Activated CD4-positive, alpha-beta T cell treated with anti-CD3 and anti-CD28 coated beads, Interleukin-2, Interleukin-6, amounts not matched to agents 100 ng/mL and 50 ng/mL, durations not matched to agents 16 hours and 8 hours (primary cell): ENCODE measurements around the gene UPF1.

Experiments
- DNase-seq: peaks from one replicate; pipeline ENCODE4 v3.0.0-alpha.2; 2020

The UPF1 gene

GRCh38 chr19:18840288-18841267, 8.8 kb downstream of the UPF1 start:
- DNase-seq, result no peak

DNA sequence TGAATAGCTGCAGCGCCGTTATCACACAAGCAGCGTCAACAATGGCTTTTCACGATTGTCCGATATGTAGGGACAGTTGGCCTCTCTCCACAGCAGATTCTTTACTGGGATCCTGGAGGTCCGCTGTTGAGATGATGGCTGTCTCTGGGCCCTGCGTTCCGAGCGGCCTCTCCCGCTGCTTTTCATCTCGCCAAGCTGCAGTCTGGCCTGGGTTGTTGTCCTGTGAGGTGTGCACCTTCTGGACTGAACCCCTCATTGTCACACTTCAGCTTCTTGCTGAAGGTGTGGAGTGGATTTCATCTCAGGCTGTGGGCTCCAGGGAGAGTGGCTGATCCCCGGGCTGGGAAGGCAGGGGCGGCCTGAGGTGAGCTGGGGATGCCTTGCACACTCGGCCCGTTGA, 9.6 kb downstream of the UPF1 start:
- DNase-seq, result no peak

- no peak for DNase-seq
Observed at GRCh38 chr19:18842166-18842565, 10.4 kb downstream of the UPF1 start.

DNA sequence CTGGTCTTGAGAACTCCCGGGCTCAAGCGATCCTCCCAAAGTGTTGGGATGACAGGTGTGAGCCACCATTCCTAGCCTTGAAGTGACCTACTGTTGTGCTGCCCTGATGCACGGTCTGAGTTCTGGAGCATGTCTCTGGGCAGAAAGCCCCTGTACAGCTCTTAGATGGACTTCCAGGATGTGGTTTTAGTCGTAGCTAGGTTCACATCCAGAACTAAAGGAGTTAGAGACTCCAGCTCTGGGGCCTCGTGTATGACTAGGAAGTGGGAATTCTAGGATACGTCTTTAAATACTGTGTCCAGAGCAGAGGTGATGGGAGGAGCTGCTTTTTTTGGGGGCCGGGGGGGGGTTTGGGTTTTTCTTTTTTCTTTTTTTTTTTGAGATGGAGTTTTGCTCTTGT, 12.2 kb downstream of the UPF1 start:
- DNase-seq, result no peak

- no peak for DNase-seq
Observed at GRCh38 chr19:18844806-18845329, 13.1 kb downstream of the UPF1 start.

DNA sequence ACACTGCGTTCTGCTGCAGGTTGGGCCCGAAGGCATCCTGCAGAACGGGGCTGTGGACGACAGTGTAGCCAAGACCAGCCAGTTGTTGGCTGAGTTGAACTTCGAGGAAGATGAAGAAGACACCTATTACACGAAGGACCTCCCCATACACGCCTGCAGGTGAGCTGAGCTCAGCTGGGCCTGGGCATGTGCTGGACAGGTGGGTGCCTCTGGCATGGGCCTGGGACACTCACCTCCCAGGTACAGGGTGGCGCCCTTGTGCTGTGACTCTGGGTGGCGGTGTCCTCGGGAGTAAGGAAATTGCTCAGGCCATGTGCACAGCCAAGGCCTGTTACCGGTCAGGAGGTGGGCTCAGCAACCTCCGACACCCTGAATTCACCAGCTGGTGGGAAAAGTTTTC, 14.2 kb downstream of the UPF1 start:
- DNase-seq, result no peak

DNA sequence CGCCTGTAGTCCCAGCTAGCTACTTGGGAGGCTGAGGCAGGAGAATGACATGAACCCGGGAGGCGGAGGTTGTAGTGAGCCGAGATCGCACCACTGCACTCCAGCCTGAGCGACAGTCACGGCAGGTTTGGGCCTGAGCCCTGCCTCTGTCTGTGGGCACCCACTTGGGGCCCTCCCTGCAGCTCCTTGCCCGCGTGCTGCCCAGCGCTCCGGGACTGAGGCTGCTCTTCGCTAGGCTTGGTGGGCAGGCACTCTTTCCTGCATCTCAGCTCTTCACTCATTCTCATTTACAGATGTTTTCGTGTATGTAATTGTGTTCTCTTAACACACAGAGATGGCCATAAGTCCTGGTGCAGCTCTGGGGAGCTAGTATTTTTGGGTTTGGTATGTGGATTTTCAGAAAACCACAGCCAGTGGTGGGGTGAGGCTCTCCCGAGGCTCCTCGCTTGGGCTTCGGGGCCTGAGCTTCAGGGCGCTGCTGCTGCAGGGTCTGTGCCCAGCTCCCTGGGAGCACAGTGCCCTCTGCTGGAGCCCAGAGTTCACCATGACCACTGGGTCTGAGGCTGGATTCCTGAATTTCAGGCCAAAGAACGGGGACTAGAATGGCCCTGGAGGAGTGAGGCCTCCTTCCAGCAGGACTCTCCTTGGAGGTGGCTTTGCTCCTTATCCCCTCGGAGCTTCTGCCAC, 15.2 kb downstream of the UPF1 start:
- peak; percentile 68 for DNase-seq

DNA sequence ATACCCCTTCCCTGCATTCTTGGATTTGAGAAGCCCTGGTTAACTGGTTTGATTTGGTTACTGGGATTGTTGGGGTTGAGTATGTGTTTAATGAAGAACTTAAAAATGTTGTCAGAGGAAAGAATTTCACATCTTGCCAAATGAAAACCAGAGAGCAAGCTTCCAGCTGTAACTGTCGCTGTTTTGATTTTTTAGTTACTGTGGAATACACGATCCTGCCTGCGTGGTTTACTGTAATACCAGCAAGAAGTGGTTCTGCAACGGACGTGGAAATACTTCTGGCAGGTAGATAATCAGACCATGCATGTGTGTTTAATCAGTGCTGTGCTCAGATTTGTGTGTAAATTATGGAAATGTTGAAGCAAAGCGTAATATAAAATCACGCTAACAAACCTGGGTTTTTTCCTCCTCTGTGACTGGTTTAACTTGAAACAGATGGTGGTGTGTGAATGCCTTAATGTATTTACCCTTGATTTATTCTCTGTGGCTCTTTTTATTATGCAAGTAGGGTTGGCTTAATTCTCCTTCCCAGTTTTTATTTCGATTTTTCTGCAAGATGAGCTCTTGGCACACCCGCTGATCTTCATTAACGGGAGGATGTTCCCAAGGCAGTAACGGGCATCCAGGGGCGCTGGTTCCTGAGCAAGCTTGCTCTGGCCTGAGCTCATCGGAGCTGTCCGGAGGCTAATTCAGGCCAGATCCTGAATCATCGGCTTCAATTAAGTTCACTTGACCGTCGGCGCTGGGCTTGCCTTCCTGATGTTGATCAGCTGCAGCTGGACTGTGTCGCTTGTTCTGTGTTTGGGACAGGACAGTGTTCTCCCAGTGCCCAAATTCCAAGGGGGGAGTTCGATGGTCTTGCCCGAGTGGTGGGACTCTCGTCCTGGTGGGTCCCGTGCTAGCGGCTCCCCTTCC, 16.0 kb downstream of the UPF1 start:
- no peak for DNase-seq

DNA sequence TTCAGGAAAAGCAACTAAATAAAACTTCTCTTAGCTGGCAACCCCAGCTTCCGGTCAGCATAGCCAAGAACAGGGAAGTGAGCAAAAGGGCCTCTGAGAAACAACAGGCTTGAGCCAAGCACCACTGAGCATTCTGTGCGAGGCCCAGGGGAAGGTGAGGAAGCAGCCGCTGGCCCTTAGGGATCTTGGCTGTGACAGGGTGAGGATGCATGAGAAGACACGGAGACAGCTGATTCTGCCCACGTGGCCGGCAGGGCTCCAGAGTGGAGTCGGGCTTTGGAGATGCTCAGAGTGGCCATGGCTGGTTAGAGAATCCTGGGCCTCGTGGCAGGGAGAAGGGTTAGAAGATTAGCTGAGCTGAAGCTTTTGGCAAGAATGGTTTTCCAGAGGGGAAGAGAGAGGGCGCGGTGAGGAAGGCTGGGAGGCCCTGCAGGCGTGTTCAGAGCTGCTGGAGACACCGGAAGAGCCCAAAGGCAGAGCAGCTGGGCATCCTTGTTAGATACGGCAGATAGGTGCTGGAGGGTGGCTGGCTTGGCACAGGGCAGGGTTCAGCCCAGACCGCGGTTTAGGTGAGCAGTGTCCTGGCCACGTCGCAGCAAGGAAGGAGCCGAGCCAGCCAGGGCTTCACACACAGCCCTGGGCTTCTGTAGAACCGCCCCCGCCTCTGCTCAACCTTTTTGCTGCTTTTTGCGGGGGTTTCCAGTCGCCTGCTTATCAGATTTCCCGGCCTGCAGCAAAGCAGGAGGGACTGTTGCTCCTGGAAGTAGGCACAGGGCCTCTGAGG, 17.3 kb downstream of the UPF1 start:
- peak; percentile 18 for DNase-seq

DNA sequence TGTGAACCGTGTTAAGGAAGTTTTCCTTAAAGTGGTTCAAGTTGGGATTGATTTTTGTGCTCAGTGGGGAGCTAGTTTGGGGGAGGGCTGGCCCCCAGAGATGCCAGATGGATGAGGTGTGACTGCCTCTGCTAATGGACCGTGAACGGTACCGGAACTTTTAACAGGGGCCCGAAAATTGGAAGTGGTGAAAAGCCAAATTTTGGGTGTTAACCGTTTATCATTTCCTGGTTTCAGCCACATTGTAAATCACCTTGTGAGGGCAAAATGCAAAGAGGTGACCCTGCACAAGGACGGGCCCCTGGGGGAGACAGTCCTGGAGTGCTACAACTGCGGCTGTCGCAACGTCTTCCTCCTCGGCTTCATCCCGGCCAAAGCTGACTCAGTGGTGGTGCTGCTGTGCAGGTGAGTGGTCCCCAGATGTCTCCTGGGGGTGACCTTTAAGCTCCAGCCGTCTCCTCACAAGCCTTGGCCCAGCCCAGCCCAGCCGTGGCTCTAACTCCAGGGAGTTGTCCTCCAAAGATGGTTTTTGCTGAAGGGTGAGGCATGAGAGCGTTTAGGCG, 18.2 kb downstream of the UPF1 start:
- no peak for DNase-seq

DNA sequence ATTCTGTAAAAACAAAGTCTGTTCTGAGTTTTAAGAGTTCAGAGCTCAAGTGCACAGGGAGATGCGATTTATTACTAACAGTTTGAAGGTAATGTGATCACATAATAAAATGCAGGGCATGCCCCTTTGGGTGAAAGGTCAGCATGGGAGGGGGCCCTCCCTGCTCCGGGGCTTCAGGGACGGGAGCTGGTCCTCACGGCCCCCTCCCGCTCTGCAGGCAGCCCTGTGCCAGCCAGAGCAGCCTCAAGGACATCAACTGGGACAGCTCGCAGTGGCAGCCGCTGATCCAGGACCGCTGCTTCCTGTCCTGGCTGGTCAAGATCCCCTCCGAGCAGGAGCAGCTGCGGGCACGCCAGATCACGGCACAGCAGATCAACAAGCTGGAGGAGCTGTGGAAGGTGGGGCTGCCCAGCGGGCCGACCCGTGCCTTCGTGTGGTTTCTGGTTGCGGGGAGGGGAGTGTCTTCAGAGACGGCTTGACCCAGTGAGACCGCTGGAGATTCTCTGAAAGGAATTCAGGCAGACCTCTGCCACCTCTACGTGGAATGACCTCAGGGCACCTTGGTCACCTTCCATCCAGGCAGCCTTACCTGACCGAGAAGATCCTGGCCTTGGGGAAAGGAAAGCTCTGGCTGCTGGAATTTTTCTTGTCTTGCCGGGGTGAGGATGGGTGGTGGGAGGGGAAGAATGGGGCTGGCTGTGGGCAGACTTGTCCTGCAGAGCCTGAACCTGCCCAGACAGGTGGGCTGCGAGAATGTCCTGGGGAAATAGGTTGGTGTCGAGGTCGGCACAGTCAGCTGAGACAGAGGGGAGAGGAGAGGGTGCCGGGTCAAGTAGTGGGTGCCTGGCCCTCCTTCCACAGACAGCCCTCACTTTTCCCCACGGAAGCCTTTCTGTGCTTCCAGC, 19.0 kb downstream of the UPF1 start:
- no peak for DNase-seq

GRCh38 chr19:18851673-18852325, 20.0 kb downstream of the UPF1 start:
- no peak for DNase-seq

DNA sequence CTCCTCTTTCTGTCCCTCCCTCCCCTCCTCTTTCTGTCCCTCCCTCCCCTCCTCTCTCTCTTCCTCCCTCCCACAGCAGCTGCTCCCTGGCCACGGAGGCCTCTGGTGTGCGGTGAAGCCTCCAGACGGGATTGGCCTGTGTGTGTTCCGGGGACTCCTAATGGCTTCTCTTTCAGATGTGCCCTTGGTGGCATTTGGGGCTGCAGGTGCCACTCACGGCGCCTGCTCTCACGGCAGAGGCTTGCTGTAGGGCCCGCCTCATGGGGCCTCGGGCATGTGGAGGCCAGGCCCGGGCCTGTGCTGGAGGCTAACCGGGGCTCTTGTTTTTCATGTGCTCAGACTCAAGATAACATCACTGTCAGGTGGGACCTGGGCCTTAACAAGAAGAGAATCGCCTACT, 20.9 kb downstream of the UPF1 start:
- no peak for DNase-seq

DNA sequence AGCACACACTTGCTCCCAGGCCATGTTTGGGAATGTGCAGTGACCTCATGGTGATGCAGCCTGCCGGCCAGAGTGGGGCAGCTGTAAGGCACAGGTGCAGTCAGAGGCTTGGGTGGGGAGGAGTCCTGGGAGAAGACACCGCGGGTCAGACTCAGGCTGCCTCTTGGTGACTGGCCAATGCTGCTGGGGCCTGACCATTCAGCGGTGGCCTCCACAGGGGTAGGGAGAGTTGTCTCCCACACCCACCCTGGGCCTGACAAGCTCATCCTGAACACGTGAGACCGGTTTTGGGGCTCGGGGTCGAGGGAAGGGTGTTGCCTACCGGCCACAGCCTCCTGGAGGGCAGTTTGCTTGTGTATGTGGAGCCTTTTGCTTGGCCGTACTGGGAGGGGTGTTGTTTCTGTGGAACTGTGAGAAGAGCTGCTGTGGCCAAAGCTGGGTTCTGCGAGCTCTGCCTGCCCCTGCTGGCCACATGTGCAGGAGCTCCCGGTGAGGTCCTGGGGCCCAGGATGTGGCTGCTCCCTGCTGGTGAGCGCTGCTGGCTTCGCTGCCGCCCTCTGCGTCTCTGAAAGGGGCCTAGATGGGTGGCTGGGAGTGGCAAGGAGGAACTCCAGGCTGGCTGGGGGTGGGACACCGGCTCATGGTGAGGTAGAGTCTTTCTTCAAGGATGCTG, 22.1 kb downstream of the UPF1 start:
- no peak for DNase-seq

GRCh38 chr19:18854982-18855381, 23.2 kb downstream of the UPF1 start:
- DNase-seq, result no peak

DNA sequence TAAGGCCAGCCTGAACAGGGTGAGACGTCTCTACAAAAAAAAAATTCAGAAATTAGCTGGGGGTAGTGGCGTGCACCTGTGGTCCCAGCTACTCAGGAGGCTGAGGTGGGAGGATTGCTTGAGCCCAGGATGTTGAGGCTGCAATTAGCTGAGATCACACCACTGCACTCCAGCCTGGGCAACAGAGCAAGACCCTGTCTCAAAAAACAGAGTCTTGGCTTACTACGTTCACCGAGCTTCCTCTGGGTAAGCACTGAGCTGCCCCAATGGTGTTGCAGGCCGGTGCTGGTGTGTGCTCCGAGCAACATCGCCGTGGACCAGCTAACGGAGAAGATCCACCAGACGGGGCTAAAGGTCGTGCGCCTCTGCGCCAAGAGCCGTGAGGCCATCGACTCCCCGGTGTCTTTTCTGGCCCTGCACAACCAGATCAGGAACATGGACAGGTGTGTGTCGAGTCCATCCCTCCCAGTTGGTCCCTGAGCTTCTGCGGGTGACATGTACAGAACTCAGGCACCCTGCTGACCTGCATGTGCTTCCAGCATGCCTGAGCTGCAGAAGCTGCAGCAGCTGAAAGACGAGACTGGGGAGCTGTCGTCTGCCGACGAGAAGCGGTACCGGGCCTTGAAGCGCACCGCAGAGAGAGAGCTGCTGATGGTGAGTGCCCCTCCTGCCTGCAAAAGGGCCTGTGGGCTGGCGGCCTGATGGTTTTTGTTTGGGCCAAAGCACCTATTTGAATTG, 24.1 kb downstream of the UPF1 start:
- DNase-seq, result no peak

DNA sequence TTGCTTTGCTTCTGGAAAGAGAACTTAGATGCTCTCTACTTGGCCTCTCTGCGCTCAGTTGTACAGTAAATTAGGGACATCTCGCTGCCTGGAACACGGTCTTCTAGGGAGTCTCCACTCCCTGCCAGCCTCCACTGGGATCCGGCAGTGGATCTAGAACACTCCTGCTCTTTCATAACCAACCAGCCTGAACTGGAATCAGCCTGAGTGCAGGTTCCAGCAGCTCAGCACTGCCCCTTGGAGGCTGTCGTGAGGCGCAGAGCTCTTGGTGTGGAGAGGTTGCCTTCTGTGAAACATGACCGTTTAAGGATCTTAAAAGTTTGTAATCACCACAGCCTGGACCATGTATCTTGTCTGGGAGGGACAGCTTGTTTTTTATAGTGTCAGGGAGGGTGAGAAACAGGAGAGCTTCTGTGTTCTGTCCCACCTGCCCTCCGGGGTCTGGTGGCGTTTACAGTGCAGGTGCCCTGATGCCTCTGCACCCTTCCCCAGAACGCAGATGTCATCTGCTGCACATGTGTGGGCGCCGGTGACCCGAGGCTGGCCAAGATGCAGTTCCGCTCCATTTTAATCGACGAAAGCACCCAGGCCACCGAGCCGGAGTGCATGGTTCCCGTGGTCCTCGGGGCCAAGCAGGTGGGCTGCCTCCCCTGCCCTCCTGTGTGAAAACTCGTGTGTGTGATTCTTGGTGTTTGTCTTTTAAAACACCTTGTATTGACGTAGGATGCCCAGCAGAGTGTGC, 24.8 kb downstream of the UPF1 start:
- DNase-seq, result no peak

GRCh38 chr19:18857223-18857622, 25.5 kb downstream of the UPF1 start:
- DNase-seq, result no peak
